ENCODE results near the gene PPP1CC. TPM values are rescaled to one million over a fixed set of nuclear protein-coding genes. Genes with fewer than 3 reads are reported as not detected.
"Not testable (repeated sequence)": the region's sequence is repeated elsewhere in the genome, so short reads cannot be mapped to it uniquely, and the experiment has no call there.

PPP1CC gene
- total RNA-seq, 4 donors from 2014 or later: 87.3 to 127 (median 104) TPM

DNA sequence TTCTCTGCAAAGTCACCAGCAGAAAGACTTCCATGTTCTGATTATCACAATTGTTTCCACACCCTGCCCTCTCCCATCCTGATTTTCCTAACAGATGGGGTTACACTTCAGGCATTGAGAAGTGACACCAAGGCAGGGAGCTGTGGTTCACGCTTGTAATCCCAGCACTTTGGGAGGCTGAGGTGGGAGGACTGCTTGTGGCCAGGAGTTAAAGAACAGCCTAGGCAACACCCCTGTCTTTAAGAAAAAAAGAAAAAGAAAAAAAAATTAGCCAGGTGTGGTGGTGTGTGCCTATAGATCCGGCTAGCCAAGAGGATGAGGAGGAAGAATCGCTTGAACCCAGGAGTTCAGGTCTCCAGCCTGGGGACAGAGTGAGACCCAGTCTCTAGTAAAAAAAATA is 5.2 kb downstream of the PPP1CC start:
- TF ChIP-seq, protein P1, sequence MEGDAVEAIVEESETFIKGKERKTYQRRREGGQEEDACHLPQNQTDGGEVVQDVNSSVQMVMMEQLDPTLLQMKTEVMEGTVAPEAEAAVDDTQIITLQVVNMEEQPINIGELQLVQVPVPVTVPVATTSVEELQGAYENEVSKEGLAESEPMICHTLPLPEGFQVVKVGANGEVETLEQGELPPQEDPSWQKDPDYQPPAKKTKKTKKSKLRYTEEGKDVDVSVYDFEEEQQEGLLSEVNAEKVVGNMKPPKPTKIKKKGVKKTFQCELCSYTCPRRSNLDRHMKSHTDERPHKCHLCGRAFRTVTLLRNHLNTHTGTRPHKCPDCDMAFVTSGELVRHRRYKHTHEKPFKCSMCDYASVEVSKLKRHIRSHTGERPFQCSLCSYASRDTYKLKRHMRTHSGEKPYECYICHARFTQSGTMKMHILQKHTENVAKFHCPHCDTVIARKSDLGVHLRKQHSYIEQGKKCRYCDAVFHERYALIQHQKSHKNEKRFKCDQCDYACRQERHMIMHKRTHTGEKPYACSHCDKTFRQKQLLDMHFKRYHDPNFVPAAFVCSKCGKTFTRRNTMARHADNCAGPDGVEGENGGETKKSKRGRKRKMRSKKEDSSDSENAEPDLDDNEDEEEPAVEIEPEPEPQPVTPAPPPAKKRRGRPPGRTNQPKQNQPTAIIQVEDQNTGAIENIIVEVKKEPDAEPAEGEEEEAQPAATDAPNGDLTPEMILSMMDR (IDR thresholded peaks at IDR 0.05): no peak
- DNase-seq (ENCODE audit: low spot score) (no peak), ATAC-seq (ENCODE audit: low FRiP score) (no peak)

DNA sequence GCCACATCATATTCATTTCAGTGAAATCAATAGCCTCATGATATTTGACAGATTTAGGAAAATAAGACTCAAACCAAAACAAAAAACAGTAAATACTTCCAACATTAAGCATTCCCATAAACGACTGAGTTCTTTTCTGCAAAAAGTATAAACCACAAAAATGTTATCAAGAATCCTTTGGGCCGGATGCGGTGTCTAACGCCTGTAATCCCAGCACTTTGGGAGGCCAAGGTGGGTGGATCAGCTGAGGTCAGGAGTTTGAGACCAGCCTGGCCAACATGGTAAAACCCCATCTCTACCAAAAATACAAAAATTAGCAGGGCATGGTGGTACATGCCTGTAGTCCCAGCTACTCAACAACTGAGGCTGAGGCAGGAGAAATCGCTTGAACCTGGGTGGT is 5.7 kb downstream of the PPP1CC start:
- not testable (repeated sequence) for ATAC-seq (ENCODE audit: low FRiP score); DNase-seq (ENCODE audit: low spot score)

DNA sequence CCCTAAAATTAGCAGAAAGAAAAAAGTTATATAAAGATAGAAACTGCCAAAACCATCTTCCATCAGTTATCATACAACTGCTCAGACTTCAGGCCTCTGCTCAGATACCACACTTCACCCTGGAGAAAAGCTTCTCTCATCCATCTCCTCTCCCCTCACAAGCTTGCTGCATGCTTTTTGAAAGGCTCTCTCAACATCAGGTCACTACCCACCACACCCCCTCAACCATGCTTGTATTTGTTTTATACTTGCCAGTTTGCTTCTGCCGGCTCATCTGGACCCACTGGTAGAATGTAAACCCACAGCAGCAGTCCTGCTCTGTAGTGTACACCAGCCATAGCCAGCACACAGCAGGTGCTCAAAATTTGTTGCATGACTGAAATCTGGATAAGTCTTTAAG is 8.8 kb downstream of the PPP1CC start:
- no peak for DNase-seq (ENCODE audit: low spot score)
- no peak for ATAC-seq (ENCODE audit: low FRiP score)
- TF ChIP-seq, protein P1 (IDR thresholded peaks at IDR 0.05): no peak

DNA sequence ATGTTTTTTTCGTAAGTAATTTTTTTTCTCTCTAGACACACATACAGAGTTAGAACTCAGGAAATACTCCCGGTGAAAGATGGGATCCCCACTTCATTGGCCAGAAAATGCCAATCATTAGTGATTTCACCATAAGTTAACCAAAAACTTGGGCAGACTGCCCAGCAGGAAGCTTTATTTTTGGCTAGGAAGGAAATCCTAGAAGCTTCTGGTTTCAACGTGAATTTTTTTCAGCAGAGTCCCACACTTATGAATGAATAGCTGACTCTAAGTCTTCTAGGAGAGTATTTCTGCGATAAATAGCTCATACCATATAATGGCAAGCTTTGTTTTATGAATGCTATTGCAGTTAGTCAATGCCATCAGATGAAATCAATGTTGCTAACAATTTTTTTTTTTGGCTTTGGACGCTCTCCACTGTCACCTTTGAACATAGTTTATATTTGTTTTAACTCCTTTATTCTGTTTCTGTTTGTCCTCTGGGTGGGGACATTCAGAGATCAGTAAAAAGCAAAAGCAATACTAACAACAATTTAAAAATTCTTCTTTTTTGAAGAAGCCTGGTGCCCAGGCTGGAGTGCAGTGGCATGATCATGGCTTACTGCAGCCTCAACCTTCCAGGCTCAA is 9.5 kb downstream of the PPP1CC start:
- DNase-seq (ENCODE audit: low spot score) (no peak), ATAC-seq (ENCODE audit: low FRiP score) (no peak)
- TF ChIP-seq, protein P1 (IDR thresholded peaks at IDR 0.05): no peak

DNA sequence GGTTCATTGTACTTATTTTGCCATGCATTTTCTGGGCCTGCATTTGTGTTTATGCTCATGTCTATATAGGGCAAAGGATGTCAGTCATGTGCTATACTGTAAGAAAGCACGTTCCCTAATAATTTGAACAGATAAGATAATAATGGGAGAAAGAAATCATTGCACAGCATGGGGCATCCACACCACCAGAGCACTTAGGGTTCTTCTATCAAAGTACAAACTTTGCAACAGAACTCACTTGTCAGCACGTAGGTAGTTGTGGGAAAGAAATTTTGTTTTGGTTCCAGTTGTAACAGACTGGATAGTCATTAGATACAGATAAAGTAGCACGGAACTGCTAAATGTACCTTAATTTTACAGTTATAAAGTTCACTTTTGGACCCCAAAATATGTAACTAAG is 10.1 kb downstream of the PPP1CC start:
- TF ChIP-seq, protein P1 (IDR thresholded peaks at IDR 0.05): no peak
- ATAC-seq (ENCODE audit: low FRiP score): no peak
- no peak for DNase-seq (ENCODE audit: low spot score)

DNA sequence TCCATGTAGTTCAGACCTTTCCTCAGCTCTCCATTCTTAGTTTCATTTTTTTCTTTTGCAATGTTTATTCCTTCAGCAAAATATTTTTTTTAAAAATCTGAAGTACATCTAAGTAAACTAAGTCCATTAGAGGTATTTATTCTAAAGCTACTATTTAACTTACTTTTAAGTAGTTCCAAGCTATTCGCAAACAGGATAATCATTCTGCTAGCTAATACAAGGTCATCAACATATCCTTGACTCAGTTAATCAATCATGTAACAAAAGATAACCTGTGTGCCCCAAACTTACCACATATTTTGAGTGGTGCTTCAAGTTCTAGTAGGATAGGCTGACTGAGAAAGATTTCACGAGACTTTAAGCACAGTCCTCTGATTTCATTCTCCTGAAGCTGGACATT is 11.2 kb downstream of the PPP1CC start:
- TF ChIP-seq, protein P1 (IDR thresholded peaks at IDR 0.05): no peak
- no peak for ATAC-seq (ENCODE audit: low FRiP score)
- no peak for DNase-seq (ENCODE audit: low spot score)

DNA sequence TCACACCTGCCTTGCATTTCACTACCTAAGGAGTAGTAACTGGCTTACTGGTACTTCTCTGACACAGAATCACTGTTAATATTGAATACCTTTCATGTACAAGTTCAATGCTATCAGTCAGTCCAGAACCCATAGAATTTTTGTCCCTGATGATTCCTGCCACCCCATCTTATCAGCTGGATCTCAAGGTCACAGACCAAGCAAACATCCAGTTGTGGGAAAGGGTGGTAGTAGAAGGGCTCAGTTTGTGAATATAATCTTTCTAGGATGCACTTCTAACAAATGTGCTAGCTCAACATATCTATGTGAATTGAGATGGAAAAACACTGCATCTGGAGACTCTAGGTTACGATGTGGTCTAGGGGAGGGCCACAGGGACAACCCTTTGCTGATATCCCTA is 14.1 kb downstream of the PPP1CC start:
- DNase-seq (ENCODE audit: low spot score): no peak
- no peak for ATAC-seq (ENCODE audit: low FRiP score)
- TF ChIP-seq, protein P1 (IDR thresholded peaks at IDR 0.05): no peak
